Neural progenitor cell (in vitro differentiated cells): Measurements from ENCODE around the gene UBTD1.

Source experiments
- CTCF ChIP-seq: fragments of 200-600 bp; sonication (generic); IDR thresholded peaks from 2 replicates; pipeline ENCODE4 v1.5.1; 2017; ENCODE audit warnings: antibody characterized with exemption, mild to moderate bottlenecking
- EZH2 ChIP-seq: fragments of 200-600 bp; sonication (generic); IDR thresholded peaks from 2 replicates; pipeline ENCODE4 v1.6.1; 2017; ENCODE audit warnings: antibody characterized with exemption, mild to moderate bottlenecking, moderate library complexity
- EZH2phosphoT487 ChIP-seq: fragments of 200-600 bp; sonication (generic); IDR thresholded peaks from 2 replicates; pipeline ENCODE4 v1.6.1; 2017; ENCODE audit warnings: antibody characterized with exemption

DNA sequence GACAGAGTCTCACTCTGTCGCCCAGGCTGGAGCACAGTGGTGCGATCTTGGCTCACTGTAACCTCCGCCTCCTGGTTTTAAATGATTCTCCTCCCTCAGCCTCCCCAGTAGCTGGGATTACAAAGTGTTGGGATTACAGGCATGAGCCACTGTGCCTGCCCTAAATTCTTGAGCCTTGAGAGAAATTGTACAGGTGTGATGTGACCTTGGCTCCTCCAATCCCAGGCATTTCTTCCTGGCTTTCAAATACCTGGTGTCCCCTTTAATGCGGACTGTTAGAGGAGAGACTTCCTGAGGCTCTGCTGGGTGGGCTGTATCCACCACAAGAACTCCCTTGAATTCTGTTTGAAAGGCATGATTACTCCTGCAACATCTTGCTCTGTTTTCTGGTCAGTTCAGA is 119.6 kb downstream of the UBTD1 start:
- TF ChIP-seq EZH2phosphoT487 = no peak
- TF ChIP-seq CTCF = no peak
- TF ChIP-seq EZH2 = no peak
